H1 (cell line): Measurements from ENCODE around the gene FRRS1.

ENCODE experiments used
- EGR1 ChIP-seq: IDR thresholded peaks from 2 replicates; pipeline ENCODE4 v1.6.1; 2011; ENCODE audit warnings: low read depth, low read length, borderline replicate concordance
- EP300 ChIP-seq, 2 experiments: IDR thresholded peaks; 1 replicate in 1 of 2; 2 replicates in 1 of 2; pipeline ENCODE4 v1.6.1; 2011 to 2012; ENCODE audit warnings: low read depth in 2 of 2, low read length in 2 of 2, mild to moderate bottlenecking in 2 of 2, borderline replicate concordance in 1 of 2, inconsistent platforms in 1 of 2, moderate library complexity in 1 of 2
- RAD21 ChIP-seq, 2 experiments: IDR thresholded peaks in 1 of 2; conservative IDR thresholded peaks in 1 of 2; 2 replicates each; pipeline ENCODE4 v1.6.1; 2011; ENCODE audit warnings: low read depth in 2 of 2, low read length in 2 of 2, improper control_type of control experiment in 1 of 2, inconsistent platforms in 1 of 2, mild to moderate bottlenecking in 1 of 2, moderate library complexity in 1 of 2
- SP1 ChIP-seq: IDR thresholded peaks from 2 replicates; pipeline ENCODE4 v1.6.1; 2011; ENCODE audit warnings: low read depth, low read length
- SUZ12 ChIP-seq: fragments of 200-600 bp; sonication (generic); IDR thresholded peaks from 2 replicates; pipeline ENCODE4 v1.6.1; 2012; ENCODE audit warnings: mild to moderate bottlenecking, inconsistent platforms, low read length, moderate library complexity, mixed read lengths

DNA sequence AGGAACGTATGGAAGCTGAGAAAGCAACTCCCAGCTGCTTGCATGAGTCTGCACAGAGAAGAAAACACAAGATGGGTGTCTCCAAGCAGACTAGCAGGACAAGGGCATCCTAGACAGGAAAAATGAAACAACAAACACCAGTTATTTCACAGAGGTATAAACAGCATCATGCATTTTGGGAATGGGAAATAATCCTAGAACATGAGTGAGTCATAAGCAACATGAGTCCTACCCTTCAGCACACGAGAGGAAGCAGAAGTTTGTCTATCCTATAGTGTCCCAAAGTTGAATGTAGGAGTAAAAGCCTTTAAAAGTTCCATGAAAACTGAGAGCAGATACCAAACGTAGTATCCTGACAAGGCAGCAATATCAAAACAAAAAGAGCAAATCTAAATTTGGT lies 11.3 kb upstream of the FRRS1 start:
- no peak for TF ChIP-seq SUZ12
- TF ChIP-seq SP1, result no peak
- TF ChIP-seq EP300 (IDR thresholded peaks at IDR 0.05; ENCODE audit: borderline replicate concordance in 1 of 2, low read depth in 2 of 2, low read length in 2 of 2), result no peak
- no peak for TF ChIP-seq EGR1
- TF ChIP-seq RAD21 (IDR thresholded peaks at IDR 0.05 in 1 of 2, conservative IDR thresholded peaks at IDR 0.05 in 1 of 2; ENCODE audit: low read depth in 2 of 2, low read length in 2 of 2), result no peak
